HG03097 (cell line): ENCODE data around the gene DLG2.
A peak's percentile ranks its signal among the peaks of the same experiment; 100 is the strongest.
"Not testable (repeated sequence)": the region's sequence is repeated elsewhere in the genome, so short reads cannot be mapped to it uniquely, and the experiment has no call there.

Experiments used
- ATAC-seq: cut with Tn5 transposase; IDR thresholded peaks from one replicate; pipeline ENCODE4 v1.9.1; 2021; ENCODE audit not compliant: unreplicated experiment, low FRiP score

Gene DLG2

DNA sequence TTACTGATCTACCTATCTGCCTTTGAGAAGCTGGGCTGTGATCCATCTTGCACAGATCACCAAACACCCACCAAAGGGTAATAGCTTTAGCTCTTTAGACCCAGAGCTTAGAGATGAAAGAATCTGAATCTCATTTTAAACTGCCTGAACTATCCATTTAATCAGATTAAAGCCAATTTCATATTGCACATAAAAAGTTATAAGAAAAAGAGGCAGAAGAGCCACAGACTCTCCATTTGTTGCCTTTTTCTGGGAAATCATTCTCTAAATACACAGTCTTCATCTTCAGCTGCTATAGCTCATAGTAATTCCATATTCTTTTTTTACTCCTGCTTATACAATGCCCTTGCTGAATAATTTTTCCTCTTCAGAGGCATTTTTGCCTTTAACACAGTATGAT is 271.2 kb downstream of the DLG2 start:
- no peak for ATAC-seq

DNA sequence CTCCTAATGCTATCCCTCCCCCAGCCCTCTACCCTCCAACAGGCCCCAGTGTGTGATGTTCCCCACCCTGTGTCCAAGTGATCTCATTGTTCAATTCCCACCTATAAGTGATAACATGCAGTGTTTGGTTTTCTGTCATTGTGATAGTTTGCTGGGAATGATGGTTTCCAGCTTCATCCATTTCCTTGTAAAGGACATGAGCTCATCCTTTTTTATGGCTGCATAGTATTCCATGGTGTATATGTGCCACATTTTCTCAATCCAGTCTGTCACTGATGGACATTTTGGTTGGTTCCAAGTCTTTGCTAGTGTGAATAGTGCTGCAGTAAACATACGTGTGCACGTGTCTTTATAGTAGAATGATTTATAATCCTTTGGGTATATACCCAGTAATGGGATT is 277.6 kb downstream of the DLG2 start:
- ATAC-seq = not testable (repeated sequence)

DNA sequence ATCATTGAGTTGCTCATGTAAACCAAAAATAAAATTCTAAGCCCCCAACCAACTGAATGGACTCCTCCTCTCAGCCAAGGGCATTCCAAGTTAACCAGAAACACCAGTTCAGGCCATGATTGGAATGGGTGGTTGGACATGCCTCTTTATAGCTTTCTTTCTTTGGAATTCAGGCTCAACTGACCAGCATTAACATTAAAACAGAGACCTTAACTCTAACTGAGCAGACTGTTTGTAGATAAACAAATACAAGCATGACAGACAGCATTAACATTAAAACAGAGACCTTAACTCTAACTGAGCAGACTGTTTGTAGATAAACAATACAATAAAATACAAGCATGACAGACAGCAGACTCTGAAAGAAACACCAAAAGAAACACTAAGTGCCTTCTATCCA is 278.2 kb downstream of the DLG2 start:
- ATAC-seq = no peak

DNA sequence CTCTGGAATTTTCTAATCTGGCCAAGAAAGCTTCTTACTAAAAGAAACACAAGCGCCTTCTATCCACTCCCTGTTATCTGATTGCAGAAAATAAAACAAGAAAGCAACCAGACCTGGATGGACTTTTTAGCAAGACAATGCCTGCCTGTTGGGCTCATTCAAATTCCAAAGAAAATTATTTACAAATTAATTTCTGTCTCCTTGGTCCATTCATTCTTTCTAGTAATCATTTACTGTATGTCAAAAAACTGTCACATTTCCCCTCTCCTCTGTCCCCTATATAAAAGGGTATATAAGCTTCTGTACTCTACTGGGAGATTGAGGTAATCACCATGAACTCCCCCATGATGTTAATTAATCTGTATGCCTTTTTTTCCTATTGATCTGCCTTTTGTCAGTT is 279.9 kb downstream of the DLG2 start:
- ATAC-seq = no peak

DNA sequence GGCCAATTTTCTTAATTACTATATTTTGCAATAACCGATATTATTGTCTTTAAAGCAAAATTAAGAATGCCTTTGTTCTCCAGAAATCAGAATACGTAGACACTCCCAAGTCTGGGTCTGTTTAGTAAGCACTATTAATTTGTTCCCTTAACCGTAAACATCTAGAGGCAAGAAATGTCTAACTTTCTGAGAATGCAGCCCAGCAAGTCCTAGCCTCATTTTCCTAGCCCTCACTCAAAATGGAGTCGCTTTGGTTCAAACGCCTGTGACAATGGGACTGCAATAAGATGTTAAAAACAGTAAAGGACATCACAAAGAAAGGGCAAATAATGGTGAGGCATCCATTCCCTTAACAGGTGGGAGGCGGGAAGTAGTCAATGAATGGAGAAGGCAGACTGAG is 280.7 kb downstream of the DLG2 start:
- ATAC-seq = no peak

DNA sequence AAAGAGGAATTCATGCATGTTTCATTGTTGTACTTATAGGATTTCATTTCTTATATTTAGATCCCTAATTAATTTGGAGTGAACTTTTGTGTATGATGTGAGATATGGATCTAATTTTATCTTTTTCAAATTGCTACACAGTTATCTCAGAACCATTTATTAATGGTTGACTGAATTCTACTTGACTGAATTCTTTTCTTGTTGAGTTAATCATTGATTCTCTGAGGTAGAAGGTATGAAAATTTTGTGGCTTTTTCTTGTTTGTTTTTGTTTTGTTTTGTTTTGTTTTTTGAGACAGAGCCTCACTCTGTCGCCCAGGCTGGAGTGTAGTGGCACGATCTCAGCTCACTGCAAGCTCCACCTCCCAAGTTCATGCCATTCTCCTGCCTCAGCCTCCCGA is 286.3 kb downstream of the DLG2 start:
- not testable (repeated sequence) for ATAC-seq

DNA sequence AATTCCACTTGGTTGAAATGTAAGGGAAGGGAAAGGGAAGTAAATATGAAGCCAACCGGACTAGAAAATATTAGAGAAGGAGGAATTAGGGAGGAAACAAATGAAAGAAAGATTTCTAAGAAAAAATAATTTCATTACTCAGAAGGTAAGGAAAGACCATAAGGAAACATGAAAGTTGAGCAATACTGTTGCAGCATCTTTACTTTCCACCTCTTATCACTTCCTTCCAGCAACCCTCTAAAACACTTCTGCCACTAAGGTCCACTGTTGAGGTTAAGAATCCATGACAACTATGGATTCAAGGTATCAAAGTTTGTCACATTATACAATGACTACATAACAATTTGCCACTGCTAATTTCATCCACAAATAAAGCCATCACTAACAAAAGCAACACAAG is 308.6 kb downstream of the DLG2 start:
- ATAC-seq = no peak

DNA sequence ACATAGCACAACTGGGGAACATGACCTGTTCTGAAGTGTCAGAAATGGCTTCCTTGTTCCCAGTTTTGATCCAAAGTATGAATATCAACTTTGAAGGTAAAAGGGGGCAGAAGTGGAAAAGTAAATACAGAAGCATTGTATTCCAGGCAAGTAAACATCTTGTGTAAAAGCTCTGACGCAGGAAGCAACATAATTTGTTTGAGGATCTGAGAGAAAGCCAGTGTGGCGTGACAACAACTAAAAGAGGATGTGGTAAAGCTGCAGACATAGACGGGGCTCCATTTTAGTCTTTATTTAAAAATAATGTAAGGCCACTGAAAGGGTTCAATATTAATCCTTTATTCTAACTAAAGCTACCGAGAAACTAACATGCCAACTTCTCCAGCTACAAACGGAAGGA is 310.2 kb downstream of the DLG2 start:
- peak; percentile 96 for ATAC-seq

DNA sequence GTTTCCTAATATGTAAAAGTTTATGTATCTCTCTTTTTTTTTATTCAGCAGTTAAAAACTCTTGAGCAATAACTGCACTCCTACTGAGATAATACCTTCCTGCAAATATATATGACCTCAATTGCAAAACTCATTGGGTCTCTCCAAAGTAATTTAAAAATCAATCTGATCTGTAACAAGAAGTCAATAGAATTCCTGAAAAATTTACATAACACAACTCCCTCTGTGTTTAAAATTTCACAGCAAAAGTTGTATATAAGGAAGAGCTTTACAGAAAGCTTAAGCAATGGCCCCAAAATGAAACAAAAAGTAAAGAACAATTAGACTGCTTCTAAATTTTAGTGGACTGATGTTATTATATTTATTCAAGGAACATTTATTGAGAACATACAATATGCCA is 313.4 kb downstream of the DLG2 start:
- ATAC-seq = no peak

DNA sequence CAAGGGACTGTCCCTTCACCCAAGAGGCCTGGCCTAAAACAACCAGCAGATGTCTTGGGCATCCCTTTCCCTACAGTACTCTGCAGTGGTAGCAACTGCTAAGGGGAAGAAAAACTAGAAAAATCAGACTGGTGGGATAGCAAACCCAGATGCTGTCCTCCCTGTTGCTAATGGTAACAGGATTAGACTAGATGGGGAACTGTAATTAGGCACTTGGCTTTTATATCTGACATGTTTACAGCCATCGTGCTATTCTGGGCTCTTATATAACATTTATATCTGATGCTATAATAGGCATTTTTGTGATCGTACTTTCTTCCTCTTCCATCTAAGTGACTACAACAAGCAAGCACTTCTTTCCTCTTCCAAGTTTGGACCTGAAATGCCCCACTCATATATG is 316.7 kb downstream of the DLG2 start:
- no peak for ATAC-seq

DNA sequence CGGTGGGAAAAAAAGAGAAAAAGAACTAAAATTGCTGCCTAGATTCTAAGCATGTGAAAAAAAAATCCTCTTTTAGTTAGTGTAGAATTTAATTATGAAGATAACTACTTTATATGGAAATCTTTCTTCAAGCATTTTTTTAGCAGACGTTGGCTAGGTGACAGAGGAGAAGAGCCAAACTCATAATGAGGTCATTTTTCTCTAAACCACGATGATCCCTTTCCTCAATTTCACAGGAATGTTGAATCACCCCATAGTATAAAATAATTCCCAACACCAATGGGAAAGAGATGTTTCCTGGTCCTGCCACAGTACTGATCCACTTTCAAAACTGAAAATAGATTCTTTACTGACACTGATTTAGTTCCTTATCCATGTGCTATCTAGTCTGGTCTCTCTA is 319.8 kb downstream of the DLG2 start:
- no peak for ATAC-seq

DNA sequence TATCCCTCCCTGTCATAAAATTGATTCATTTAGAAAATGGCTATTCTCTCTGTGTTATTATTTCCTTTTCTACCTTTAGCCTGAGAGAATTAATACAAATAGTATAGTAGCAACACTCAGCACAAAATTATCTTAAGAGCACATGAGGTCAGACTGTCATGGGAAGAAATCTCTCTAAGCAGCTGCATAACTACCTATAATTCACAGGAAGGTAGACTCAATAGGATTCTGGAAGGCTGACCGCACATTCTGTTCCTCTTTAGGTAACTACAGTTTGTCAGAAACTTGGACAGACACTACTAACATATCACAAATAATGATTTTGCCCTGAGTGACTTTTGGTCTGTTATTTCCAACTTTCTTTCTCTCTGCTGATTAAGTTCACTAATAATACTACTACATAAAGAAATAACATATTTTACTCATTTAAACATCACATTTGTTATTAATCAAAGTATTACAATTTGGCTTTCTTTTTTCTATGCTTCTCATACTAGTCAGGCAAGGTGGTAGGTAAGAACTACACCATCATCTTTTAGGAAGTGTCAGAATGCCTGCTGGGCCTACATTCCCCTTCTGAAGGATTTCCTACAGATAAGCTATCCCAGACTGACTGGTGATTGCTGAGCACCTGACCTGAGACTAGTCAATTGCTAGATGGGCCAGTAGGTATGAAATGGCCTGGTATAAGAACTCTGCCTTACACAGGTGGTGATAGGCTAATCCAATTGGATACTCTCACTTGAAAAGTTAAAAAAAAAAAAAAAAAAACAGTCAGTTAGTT is 325.1 kb downstream of the DLG2 start:
- no peak for ATAC-seq

DNA sequence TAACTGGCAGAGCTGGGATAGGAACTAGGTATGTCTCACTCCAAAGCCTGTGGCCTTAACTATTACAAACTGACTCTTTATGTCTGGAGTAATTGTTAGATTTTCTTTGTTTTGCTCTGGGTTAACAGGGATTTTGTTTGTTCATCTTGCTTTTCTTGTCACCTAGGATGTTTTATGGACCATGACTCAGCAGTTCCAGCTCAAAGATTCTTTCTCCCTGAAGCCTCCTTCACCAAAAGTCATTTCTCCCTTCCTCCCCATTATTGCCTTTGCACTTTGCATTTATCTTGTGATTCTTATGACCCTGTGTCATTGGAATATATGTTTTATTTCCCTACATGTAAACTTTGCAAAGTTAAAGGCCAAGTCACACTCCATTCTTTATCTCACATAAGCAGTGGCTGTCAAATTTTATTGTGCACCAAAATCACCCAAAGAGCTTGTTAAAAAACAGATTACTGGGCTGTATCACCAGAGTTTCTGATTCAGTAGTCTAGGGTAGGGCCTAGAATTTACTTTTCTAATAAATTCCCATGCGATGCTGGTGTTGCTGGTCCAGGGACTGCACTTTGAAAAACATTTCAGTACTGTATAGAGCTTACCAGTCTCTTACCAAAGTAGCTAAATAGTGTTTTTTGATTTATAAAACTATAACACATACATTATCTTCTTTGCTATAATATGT is 327.7 kb downstream of the DLG2 start:
- ATAC-seq = no peak

DNA sequence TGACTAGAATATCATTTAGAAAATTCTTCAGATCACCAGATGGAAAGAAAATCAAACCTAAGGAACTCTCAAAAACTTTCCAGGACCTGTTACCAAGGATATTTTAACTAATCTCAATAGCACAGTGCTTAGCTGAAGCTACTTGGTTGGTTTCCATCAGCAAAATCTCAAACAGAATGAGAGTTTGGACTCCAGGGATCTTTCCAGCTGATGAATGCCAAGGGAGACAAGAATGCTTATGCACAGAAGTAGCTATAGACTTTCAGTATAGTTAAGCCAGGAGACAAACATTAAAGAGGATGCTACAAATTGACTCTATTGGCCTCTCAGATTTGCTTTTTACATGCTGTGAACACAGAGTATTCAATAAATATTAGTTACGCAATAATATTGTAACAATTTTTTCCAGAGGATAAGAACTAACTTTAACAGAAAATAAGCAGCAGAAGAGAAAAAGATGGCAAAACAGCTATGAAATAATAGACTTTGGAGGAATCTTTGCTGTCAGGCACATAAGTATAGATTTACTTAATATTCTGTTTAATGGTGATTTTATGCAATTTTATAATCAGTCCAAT is 331.4 kb downstream of the DLG2 start:
- no peak for ATAC-seq

DNA sequence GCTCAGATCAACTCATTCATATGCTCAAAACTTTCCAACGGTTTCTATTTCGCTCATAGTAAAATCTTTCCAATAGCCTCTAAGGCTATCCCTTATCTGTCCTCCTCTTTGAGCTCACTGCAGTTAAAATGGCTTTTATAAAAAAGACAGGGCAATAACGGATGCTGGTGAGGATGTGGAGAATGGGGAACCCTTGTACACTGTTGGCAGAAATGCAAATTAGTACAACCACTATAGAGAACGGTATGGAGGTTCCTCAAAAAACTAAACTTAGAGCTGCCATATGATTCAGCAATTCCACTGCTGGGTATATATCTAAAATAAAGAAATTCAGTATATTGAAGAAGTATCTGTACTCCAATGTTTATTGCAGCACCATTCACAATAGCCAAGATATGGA is 345.6 kb downstream of the DLG2 start:
- ATAC-seq = no peak

DNA sequence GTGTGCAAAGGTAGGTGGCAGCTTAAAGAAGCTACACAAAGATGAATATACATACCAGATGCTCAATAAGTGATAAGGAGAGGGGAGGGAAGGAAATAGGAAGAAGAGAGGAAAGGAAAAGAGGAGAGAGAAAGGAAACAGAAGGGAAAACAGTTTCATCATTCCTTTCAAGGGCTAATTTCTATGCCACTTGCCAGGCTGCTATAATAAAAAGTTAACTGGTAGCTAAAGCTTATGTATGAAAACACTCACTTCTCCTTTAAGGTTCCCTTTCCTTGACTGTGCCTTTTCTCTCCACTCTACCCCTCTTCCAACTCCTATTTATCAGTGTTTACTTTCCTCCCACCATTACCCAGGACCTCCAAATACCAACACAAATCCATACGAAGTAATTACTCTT is 347.9 kb downstream of the DLG2 start:
- ATAC-seq = no peak

DNA sequence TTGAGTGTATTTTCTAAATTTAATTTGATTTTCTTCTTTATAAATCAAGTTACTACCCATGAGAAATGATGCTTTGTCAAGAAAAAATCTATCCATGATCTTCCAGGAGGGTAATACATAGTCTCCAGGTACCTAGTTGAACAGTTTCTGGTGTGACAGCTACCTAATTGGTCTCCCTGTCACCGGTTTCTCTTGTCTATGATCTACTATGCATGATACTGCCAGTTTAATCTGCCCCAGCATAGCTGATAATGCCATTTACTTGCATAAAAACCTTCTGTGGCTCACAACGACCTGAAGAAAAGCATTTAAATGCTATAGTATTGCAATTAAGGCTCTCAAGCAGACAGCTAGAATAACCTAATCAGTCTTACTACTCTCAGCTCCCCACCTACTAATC is 349.5 kb downstream of the DLG2 start:
- ATAC-seq = no peak

DNA sequence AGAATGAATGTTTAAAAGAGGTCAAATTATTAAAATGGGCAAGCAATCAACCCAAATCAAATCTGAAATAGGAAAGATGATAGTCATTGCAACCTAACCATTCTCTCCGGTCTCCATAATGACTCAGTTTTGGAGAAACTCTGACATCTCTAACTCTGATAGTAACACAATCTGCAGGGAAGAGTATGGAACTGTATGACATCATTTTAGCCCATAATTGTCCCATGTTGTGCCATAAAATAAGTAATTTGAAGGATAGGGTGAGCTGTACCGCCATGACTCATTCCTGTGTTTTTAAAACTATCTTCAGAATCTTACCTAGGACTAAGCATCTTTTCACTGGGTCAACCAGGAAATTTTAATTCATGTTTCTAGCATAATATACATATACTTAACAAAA is 350.8 kb downstream of the DLG2 start:
- ATAC-seq = no peak

DNA sequence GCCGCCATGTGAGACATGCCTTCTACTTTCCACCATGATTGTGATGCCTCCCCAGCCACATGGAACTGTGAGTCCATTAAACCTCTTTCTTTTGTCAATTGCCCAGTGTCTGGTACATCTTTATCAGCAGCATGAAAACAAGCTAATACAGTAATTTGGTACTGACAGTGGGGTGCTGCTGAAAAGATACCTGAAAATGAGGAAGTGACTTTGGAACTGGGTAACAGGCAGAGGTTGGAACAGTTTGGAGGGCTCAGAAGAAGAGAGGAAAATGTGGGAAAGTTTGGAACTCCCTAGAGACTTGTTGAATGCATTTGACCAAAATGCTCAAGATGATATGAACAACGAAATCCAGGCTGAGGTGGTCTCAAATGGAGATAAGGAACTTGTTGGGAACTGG is 356.8 kb downstream of the DLG2 start:
- not testable (repeated sequence) for ATAC-seq

DNA sequence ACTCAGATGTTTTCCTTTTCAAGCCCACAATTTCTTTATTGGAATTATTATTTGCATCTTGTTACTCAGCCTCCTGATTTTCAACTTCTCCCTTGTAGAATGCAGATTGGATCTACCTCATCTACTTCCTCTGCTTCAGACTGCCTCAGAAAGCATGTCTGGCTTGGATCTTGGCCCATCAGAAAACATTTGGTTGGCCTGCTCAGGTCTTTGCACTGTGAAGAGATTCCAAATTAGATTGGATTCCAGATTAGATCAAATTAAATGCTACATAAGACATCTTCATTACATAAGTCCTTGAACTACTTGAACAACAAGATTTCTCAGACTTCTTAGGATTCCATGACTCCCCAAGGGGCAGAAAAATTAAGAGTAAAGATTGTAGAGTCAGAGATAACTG is 358.0 kb downstream of the DLG2 start:
- no peak for ATAC-seq

DNA sequence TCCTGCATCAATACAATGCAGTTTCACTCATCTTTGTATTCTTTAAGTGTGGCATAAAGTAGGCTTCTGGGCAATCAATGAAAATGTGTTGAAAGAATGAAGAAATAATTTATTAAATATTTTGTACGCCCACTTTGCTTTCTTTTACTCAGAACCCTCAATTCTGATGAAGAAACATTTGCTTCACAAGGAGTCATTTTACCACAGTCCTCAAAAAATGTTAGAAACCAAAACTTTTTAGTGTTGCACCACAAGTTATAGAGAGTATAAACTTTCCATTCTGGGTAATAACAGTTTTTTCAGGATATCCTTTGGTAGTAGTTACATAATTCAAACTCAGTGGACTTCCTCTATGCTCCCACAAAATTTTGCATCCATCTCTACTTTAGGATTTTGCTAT is 360.5 kb downstream of the DLG2 start:
- no peak for ATAC-seq

DNA sequence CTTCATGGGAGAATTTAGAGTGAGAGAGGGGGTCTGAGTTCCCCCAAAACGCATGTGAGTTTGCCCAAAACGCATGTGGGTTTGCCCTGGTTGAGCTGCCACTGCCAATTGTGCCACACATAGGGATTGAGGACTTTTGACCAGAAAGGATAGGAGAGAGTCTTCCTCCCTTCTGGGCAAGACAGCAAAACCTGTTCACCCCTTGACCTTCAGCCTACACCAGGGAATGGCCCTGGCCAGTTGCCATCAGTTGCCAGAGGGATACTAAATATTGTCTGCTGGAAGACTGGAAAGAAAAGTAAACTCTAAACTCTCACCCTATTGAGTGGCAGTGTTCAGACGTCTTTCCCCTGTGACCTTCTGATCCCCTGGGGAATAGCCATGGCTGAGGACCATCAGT is 363.8 kb downstream of the DLG2 start:
- no peak for ATAC-seq
